Naive B cell (primary cell): ENCODE results near the gene TRIM39. TPM values are rescaled to one million over a fixed set of nuclear protein-coding genes. Genes with fewer than 3 reads are reported as not detected.

Experiments used
- polyA plus RNA-seq, 6 donors: library from polyadenylated mRNA; unstranded; fragments of 300-500 nt; fragmentation: Illumina TruSeq; gene quantifications; one replicate each; pipeline ENCODE4 v1.2.3, GENCODE V29; 2021; ENCODE audit warnings: low read depth in 6 of 6

The TRIM39 gene
- polyA plus RNA-seq, 6 donors from 2014 or later = 8.0 to 16.3 (median 15.0) TPM

Other genes with a start within 250 kb of the TRIM39 start
- not detected for gene TRIM31, start 213.8 kb upstream of the TRIM39 start, polyA plus RNA-seq
- not detected for gene TRIM40, start 190.8 kb upstream of the TRIM39 start, polyA plus RNA-seq
- gene TRIM10, start 165.7 kb upstream of the TRIM39 start, polyA plus RNA-seq = under 1 TPM in 1 of 6 donors, not detected in 5; 0.18 TPM
- not detected for gene TRIM15, start 163.4 kb upstream of the TRIM39 start, polyA plus RNA-seq
- gene TRIM26, start 113.5 kb upstream of the TRIM39 start, polyA plus RNA-seq = 10 to 100 TPM; 20.4 to 70.0 (median 48.2) TPM
- gene RPP21, start 18.2 kb downstream of the TRIM39 start, polyA plus RNA-seq = 100 to 1,000 TPM in 3 of 6 donors, 10 to 100 TPM in 3; 82.9 to 124 (median 98.4) TPM
- 1,000 to 10,000 TPM; 2,024 to 3,192 (median 2,301) TPM for gene HLA-E, start 162.6 kb downstream of the TRIM39 start, polyA plus RNA-seq
- 10 to 100 TPM; 23.8 to 47.4 (median 36.8) TPM for gene GNL1, start 229.6 kb downstream of the TRIM39 start, polyA plus RNA-seq
- 10 to 100 TPM in 4 of 6 donors, 1 to 10 TPM in 2; 8.1 to 14.2 (median 11.2) TPM for gene PRR3, start 230.4 kb downstream of the TRIM39 start, polyA plus RNA-seq
- gene ABCF1, start 244.5 kb downstream of the TRIM39 start, polyA plus RNA-seq = 10 to 100 TPM; 11.5 to 31.0 (median 19.3) TPM